Measurements from ENCODE around the gene TST. TPM values are rescaled to one million over a fixed set of nuclear protein-coding genes. Genes with fewer than 3 reads are reported as not detected.

TST gene
- total and polyA plus RNA-seq, 10 of the 15 experiments (the other 5 are each of a cell fraction or from before 2014, with no cell fraction given): 2.4 to 24.6 (median 10.4) TPM

DNA sequence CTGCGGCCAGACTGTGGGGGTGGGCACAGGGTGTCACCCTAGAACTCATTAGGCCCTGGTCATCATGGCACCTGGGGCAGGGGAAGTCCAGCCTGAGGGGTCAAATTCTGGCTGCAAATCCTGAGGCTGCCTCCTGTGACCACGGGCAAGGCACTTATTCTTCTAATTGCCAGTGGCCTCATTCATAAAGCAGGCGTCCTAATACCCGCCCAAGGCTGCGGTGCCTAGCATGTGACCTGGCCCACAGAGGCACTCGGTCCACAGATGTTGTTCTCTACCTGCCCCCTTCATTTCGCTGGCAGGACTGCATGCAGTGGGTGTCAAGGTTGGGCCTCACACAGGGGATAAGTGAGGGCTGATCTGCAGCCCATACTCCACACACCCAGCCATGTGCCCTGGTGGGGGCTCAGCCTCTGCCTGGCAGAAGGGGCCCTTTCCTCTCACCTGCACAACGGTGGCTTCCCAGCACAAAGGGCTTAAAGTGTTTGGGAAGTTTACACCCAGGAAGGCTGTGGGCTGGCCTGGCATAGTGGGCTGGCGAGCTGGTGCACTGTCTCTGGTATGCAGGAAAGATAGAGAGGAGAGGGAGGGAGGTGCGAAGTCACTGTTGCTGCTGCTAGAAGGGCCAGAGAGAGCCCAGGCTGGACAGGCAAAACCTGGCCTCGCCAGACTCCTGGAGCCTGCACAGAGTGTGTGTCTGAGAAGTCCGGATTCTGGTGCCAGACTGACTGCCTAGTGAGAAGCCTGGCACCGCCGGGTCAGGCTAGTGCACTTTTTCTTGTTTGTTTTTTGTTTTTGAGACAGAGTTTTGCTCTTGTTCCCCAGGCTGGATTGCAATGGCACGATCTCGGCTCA, 3.5 kb upstream of the TST start:
- in situ Hi-C loops (cut with MboI) (no loop called here), intact Hi-C loops (cut with micrococcal nuclease; ENCODE audit: unreplicated experiment) (no loop called here)
- Histone ChIP-seq H3K4me3 (no peak overlapping the region), H3K27ac (ENCODE audit: control insufficient read depth, insufficient read depth) (no peak overlapping the region), H3K9ac (ENCODE audit: control insufficient read depth, insufficient read depth, low read length) (no peak overlapping the region), H3K79me2 (ENCODE audit: control insufficient read depth, insufficient read depth, low read length) (peaks cover 2% of the 10 kb centered on the region; the same call in 1 of the 2 replicates), H3K4me1 (ENCODE audit: control insufficient read depth, insufficient read depth, low read length) (peaks cover 8% of the 10 kb centered on the region), H3K4me2 (ENCODE audit: control insufficient read depth, insufficient read depth) (no peak overlapping the region), H3K9me3 (replicated peaks; ENCODE audit: control insufficient read depth, insufficient read depth, low read length) (no peaks in the 10 kb centered on the region), H3K36me3 (ENCODE audit: control insufficient read depth in 2 of 2, insufficient read depth in 2 of 2, low read length in 1 of 2) (no peaks in the 10 kb centered on the region; a peak in 1 of 4 replicates), H4K20me1 (ENCODE audit: control insufficient read depth, insufficient read depth) (no peaks in the 10 kb centered on the region), H2AFZ (ENCODE audit: control insufficient read depth, low read depth, low read length) (no peak overlapping the region), H3K27me3 (replicated peaks in 1 of 2; ENCODE audit: control insufficient read depth in 2 of 2, insufficient read depth in 2 of 2, low read length in 1 of 2) (no peaks in the 10 kb centered on the region)
- 79% methylated on average over 16 of the region's 16 CpGs for WGBS (ENCODE audit: insufficient coverage, insufficient replicate concordance, low lambda C conversion rate, missing lambda C conversion rate)
- ChIA-PET POLR2A (no interaction called here), SMC1A (ENCODE audit: uncharacterized antibody, unreplicated experiment) (no interaction called here), RAD21 (ENCODE audit: unreplicated experiment) (interaction anchor here (0.8 kb wide), 1 partner anchor 22 kb away, joined by 6 read pairs; no protein-coding TSS in a partner anchor), CTCF (interaction anchor here (1.0 to 5.5 kb wide), 10 partner anchors 9 to 417 kb away, joined by 3 to 39 read pairs (median 4); no protein-coding TSS in a partner anchor)
- DNase-seq (ENCODE audit: low read depth, low spot score) (no peak), FAIRE-seq (no peak), ATAC-seq (no peak)
- no TSS peak for BruUV-seq (replicated peaks)
- TF ChIP-seq SRF (IDR thresholded peaks at IDR 0.05; ENCODE audit: low read depth in 2 of 2, low read length in 2 of 2) (no peak), STAT1 (conservative IDR thresholded peaks at IDR 0.05) (no peak)

- Histone ChIP-seq H3K9ac (ENCODE audit: control insufficient read depth, insufficient read depth, low read length) (no peak overlapping the region), H3K4me1 (ENCODE audit: control insufficient read depth, insufficient read depth, low read length) (peaks cover 8% of the 10 kb centered on the region), H2AFZ (ENCODE audit: control insufficient read depth, low read depth, low read length) (no peak overlapping the region; the same call in 1 of the 2 replicates), H3K4me2 (ENCODE audit: control insufficient read depth, insufficient read depth) (peak overlapping the region; percentile 25; the same call in 1 of the 2 replicates), H3K4me3 (no peak overlapping the region), H3K27me3 (replicated peaks in 1 of 2; ENCODE audit: control insufficient read depth in 2 of 2, insufficient read depth in 2 of 2, low read length in 1 of 2) (no peaks in the 10 kb centered on the region), H3K79me2 (ENCODE audit: control insufficient read depth, insufficient read depth, low read length) (peaks cover 2% of the 10 kb centered on the region; the same call in 1 of the 2 replicates), H3K27ac (ENCODE audit: control insufficient read depth, insufficient read depth) (no peak overlapping the region), H4K20me1 (ENCODE audit: control insufficient read depth, insufficient read depth) (no peaks in the 10 kb centered on the region), H3K9me3 (replicated peaks; ENCODE audit: control insufficient read depth, insufficient read depth, low read length) (no peaks in the 10 kb centered on the region), H3K36me3 (ENCODE audit: control insufficient read depth in 2 of 2, insufficient read depth in 2 of 2, low read length in 1 of 2) (no peaks in the 10 kb centered on the region; a peak in 1 of 4 replicates)
- RAD21 ChIA-PET (ENCODE audit: unreplicated experiment): interaction anchor here (0.8 kb wide), 1 partner anchor 23 kb away, joined by 6 read pairs; no protein-coding TSS in a partner anchor
- peak; percentile 60 for ATAC-seq
- CTCF ChIA-PET: interaction anchor here (0.6 to 5.5 kb wide), 16 partner anchors 8 to 416 kb away, joined by 3 to 39 read pairs (median 4); partner anchors contain the start of gene IFT27
- intact Hi-C loops (cut with micrococcal nuclease; ENCODE audit: unreplicated experiment) (no loop called here), in situ Hi-C loops (cut with MboI) (no loop called here)
- BruUV-seq (replicated peaks): TSS peak; percentile 30
- SMC1A ChIA-PET (ENCODE audit: uncharacterized antibody, unreplicated experiment): interaction anchor here (0.9 kb wide), 1 partner anchor 240 kb away, joined by 3 read pairs; no protein-coding TSS in a partner anchor
- 59% methylated on average over 13 of the region's 13 CpGs for WGBS (ENCODE audit: insufficient coverage, insufficient replicate concordance, low lambda C conversion rate, missing lambda C conversion rate)
- POLR2A ChIA-PET: no interaction called here
- peak; percentile 87 for FAIRE-seq
- DNase-seq (ENCODE audit: low read depth, low spot score): no peak
- no peak for TF ChIP-seq CBFB (IDR thresholded peaks at IDR 0.05; ENCODE audit: low read depth)
- TF ChIP-seq NR2C2 (IDR thresholded peaks at IDR 0.05; ENCODE audit: borderline replicate concordance, control insufficient read depth, insufficient read length, low read depth): no peak
- no peak for TF ChIP-seq ZNF622 (IDR thresholded peaks at IDR 0.05)
- 0 out of 2 replicates have a peak, but pooled peaks have one; percentile 21 for TF ChIP-seq TCF12 (IDR thresholded peaks at IDR 0.05; ENCODE audit: low read depth, low read length)
- TF ChIP-seq, protein P1, sequence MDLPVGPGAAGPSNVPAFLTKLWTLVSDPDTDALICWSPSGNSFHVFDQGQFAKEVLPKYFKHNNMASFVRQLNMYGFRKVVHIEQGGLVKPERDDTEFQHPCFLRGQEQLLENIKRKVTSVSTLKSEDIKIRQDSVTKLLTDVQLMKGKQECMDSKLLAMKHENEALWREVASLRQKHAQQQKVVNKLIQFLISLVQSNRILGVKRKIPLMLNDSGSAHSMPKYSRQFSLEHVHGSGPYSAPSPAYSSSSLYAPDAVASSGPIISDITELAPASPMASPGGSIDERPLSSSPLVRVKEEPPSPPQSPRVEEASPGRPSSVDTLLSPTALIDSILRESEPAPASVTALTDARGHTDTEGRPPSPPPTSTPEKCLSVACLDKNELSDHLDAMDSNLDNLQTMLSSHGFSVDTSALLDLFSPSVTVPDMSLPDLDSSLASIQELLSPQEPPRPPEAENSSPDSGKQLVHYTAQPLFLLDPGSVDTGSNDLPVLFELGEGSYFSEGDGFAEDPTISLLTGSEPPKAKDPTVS (IDR thresholded peaks at IDR 0.05; ENCODE audit: low read depth, low read length): no peak
- TF ChIP-seq DPF2 (IDR thresholded peaks at IDR 0.05): 0 out of 2 replicates have a peak, but pooled peaks have one; percentile 51
- TF ChIP-seq HDAC6 (IDR thresholded peaks at IDR 0.05; ENCODE audit: unreplicated experiment): no peak
- TF ChIP-seq NR2C1 (IDR thresholded peaks at IDR 0.05): no peak
- TF ChIP-seq NR2F1 (conservative IDR thresholded peaks at IDR 0.05): peak; percentile 36; the same call in 1 of the 2 replicates
- no peak for TF ChIP-seq EGR1 (IDR thresholded peaks at IDR 0.05; ENCODE audit: borderline replicate concordance in 1 of 2, low read depth in 2 of 2, low read length in 2 of 2)
- TF ChIP-seq BACH1 (IDR thresholded peaks at IDR 0.05; ENCODE audit: borderline replicate concordance): no peak
- peak; percentile 20; the same call in 1 of the 2 replicates for TF ChIP-seq SMC3 (IDR thresholded peaks at IDR 0.05; ENCODE audit: borderline replicate concordance, low read length)
Observed at GRCh38 chr22:37021710-37022482, 2.6 kb upstream of the TST start.
